ENCODE data around the gene PLP1.

PLP1 gene

DNA sequence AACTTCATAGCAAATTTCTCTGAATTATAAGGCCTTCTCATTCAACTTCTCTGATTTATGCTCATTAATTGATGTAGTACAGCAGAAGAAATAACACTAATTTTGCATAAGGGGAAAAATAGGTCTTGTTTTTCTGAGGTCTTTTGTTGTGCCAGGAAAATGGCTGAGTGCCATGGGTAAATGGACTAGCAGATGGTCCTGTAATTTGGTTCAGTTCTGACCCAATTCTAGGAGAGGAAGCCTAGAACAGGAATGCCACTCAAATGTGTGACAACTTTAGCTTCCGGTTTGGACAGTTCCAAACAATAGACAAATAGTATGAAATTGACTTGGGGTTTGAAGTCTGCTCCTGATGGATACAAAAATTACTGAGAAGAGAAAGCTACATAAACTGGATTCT, 49.2 kb downstream of the PLP1 start:
- no peak for DNase-seq (ENCODE audit: low read depth in 3 of 3)

DNA sequence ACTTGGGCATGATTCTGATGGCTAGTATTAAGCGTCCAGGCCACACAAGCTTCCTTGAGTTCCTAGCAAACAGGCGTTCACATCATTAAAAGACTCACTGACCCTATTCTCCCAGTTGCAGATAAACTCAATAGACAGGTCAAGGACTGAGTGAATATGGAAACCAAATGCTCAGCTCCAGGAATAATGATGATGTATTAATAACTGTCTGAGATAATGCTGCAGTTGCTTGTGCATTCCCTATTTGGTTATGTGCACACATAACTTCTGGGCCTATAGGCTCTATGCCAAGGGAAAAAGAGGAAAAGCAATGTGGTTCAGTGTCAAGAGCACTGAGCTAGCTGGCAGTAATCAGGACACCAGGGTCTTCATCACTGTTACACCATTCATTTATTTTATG, 51.9 kb downstream of the PLP1 start:
- DNase-seq (ENCODE audit: low read depth in 3 of 3), result no peak

DNA sequence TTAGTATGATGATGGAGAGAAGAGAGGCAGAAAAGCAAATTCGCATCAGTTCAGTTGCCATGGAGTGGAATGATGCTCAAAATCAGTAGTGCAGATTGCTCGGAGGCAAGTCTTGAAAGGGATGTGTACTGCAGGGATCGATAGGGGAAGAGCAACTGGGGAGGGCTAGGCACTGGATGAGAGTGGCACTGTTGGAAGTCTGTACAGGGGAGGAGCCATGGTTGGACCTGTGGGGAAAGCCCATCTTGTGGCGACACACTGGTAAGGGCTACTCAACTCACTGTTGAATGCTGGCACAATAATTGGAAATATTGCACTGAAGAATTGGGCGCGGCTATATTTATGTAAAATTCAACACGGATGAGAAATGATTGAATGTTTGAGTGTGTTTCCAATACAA, 54.2 kb downstream of the PLP1 start:
- no peak for DNase-seq (ENCODE audit: low read depth in 3 of 3)

DNA sequence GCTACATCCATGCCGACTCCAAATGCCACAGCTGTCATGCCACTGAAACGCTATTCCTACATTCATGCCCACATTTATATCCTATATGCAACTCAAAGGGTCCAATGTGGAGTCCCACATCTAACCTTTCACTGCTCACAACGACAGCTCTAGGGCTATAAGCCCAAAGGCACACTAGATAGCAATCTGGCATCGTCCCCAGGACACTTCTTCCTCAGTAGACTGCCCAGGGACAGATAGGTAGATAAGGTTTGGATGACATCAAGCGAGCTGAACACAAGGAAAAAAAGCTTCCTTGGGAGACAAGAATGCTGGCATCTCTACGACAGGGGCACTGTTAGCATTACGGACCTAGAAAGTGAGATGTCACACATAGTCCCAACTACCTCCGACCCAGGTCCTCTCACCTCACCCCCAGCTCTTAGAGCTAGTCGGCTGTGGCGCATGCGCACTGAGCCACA, 54.7 kb downstream of the PLP1 start:
- DNase-seq (ENCODE audit: low read depth in 3 of 3), result peak in 1 of 3 experiments; percentile 38

DNA sequence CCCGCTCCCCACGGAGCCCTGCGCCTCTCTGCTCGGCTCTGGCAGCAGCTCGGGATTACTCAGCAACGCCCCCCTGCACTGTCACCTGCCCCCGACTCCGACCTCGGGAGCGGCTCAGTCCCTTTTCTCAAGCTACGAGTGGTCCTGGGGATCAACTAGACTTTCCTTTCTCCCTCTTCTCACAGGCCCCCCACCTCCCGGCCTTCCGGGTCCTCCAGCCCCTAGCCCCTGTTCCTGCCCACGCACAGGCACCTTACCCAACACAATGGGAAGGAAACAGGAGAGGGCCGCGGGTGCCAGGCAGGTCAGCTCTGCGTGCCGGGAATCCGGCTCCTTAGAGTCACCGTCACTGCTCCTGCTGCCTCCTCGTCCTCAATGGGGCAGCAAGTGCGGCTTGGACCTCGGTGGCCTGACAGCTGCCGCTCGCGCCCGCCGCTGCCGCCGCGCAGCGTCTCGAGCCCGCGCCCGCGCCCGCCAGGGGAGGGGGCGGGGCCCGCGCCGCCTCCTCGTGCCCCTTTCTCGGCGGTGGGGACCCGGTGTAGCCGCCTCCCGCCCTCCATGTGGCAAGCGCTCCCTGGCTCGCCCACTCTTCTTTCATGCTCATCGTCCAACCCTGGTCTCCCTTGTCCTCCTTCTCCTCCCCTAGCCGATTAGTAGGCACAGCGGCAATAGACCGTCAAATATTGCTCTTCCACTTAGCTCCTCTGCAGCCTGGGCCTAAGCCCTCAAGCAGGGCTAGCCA, 55.3 kb downstream of the PLP1 start, which contains the start of gene RAB9B:
RAB9B (minus strand) TSS at position 455 of the 742 bp plus-strand sequence. CDS start 6,473 bp downstream, outside the sequence.
- DNase-seq (ENCODE audit: low read depth in 3 of 3), result peak in 2 of 3 experiments; percentile 47 to 50

DNA sequence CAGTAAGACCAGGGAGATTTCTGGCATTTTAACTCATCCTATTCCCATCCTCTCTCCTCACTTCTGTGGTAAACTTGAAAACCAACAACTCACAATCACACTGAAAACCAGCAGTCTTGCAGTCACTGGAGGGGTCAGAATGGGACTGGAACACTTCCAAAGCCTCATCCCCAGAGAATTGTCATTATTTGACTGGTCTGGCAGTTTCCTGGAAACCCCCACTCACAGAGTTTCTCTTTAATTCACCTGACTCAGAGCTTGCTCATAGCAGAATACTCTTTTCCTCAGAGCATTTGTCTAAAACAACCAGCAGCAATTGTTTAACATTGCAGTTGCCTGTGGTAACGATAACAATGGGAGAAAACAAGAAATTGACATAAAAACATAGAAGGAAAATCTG, 62.8 kb downstream of the PLP1 start:
- DNase-seq (ENCODE audit: low read depth in 3 of 3), result no peak
